ENCODE data around the gene XBP1.
A peak's percentile ranks its signal among the peaks of the same experiment; 100 is the strongest.
"Not testable (repeated sequence)": the region's sequence is repeated elsewhere in the genome, so short reads cannot be mapped to it uniquely, and the experiment has no call there.

The XBP1 gene

GRCh38 chr22:28800308-28801041, at the start of gene XBP1:
XBP1 (minus strand) TSS chr22:28800569.
- DNase-seq (ENCODE audit: low read depth): peak; percentile 95
- TF ChIP-seq CTCF (IDR thresholded peaks at IDR 0.05; ENCODE audit: low read depth, low read length) (no peak), POLR2A (IDR thresholded peaks at IDR 0.05; ENCODE audit: extremely low read depth, insufficient read length) (peak; percentile 89), MAX (IDR thresholded peaks at IDR 0.05; ENCODE audit: low read depth, low read length) (peak; percentile 20; the same call in 1 of the 2 replicates), MYC (IDR thresholded peaks at IDR 0.05; ENCODE audit: low read depth, low read length) (peak; percentile 18; the same call in 1 of the 2 replicates)
- H3K4me3 ChIP-seq (ENCODE audit: low read depth, low read length): peak within 1 kb of the TSS; percentile 100

GRCh38 chr22:28846994-28847393, 46.6 kb upstream of the XBP1 start:
- DNase-seq (ENCODE audit: low read depth): no peak
- no peak overlapping the region for H3K4me3 ChIP-seq (ENCODE audit: low read depth, low read length)
- no peak for TF ChIP-seq MYC (IDR thresholded peaks at IDR 0.05; ENCODE audit: low read depth, low read length)
- no peak for TF ChIP-seq MAX (IDR thresholded peaks at IDR 0.05; ENCODE audit: low read depth, low read length)
- no peak for TF ChIP-seq CTCF (IDR thresholded peaks at IDR 0.05; ENCODE audit: low read depth, low read length)
- TF ChIP-seq POLR2A (IDR thresholded peaks at IDR 0.05; ENCODE audit: extremely low read depth, insufficient read length): no peak

- not testable (repeated sequence) for DNase-seq (ENCODE audit: low read depth); H3K4me3 ChIP-seq (ENCODE audit: low read depth, low read length)
Measured at GRCh38 chr22:28844277-28844676, 43.9 kb upstream of the XBP1 start.

GRCh38 chr22:28843633-28844032, 43.3 kb upstream of the XBP1 start:
- no peak for DNase-seq (ENCODE audit: low read depth)
- no peak overlapping the region for H3K4me3 ChIP-seq (ENCODE audit: low read depth, low read length)
- TF ChIP-seq POLR2A (IDR thresholded peaks at IDR 0.05; ENCODE audit: extremely low read depth, insufficient read length): no peak
- no peak for TF ChIP-seq MYC (IDR thresholded peaks at IDR 0.05; ENCODE audit: low read depth, low read length)
- TF ChIP-seq CTCF (IDR thresholded peaks at IDR 0.05; ENCODE audit: low read depth, low read length): no peak
- no peak for TF ChIP-seq MAX (IDR thresholded peaks at IDR 0.05; ENCODE audit: low read depth, low read length)

GRCh38 chr22:28841111-28841510, 40.7 kb upstream of the XBP1 start:
- TF ChIP-seq MAX (IDR thresholded peaks at IDR 0.05; ENCODE audit: low read depth, low read length) (no peak), MYC (IDR thresholded peaks at IDR 0.05; ENCODE audit: low read depth, low read length) (no peak), POLR2A (IDR thresholded peaks at IDR 0.05; ENCODE audit: extremely low read depth, insufficient read length) (no peak), CTCF (IDR thresholded peaks at IDR 0.05; ENCODE audit: low read depth, low read length) (no peak)
- H3K4me3 ChIP-seq (ENCODE audit: low read depth, low read length): no peak overlapping the region
- peak; percentile 24 for DNase-seq (ENCODE audit: low read depth)

GRCh38 chr22:28838971-28839370, 38.6 kb upstream of the XBP1 start:
- TF ChIP-seq CTCF (IDR thresholded peaks at IDR 0.05; ENCODE audit: low read depth, low read length) (no peak), MYC (IDR thresholded peaks at IDR 0.05; ENCODE audit: low read depth, low read length) (no peak), MAX (IDR thresholded peaks at IDR 0.05; ENCODE audit: low read depth, low read length) (no peak), POLR2A (IDR thresholded peaks at IDR 0.05; ENCODE audit: extremely low read depth, insufficient read length) (no peak)
- no peak for DNase-seq (ENCODE audit: low read depth)
- H3K4me3 ChIP-seq (ENCODE audit: low read depth, low read length): no peak overlapping the region

Data from NB4 (cell line).